HepG2 (cell line): ENCODE results near the gene TBXAS1. TPM values are rescaled to one million over a fixed set of nuclear protein-coding genes. Genes with fewer than 3 reads are reported as not detected.
A peak's percentile ranks its signal among the peaks of the same experiment; 100 is the strongest.

Experiments used
- ATAC-seq: fragments of 200-7000 bp; cut with Tn5 transposase; 3 replicates; pipeline ENCODE4 v1.9.1; 2020; ENCODE audit warnings: mild to moderate bottlenecking, moderate library complexity
- BruUV-seq: library from RNA; stranded (reverse); fragments of 400-500 nt; replicated peaks from 2 replicates; lab custom pipeline; 2021; lab: Mats Ljungman, UMichigan
- CTCF ChIA-PET: fragments of 300-600 bp; formaldehyde crosslinking; extraction: SDS; loops from one replicate; lab custom pipeline; 2021; ENCODE audit warnings: low total read pairs, inconsistent platforms, low intra/inter-chr PET ratio; lab: Yijun Ruan, JAX
- POLR2A ChIA-PET: fragments of 350-600 bp; sonication (Branson Sonifier 250); formaldehyde crosslinking; loops from one replicate; lab custom pipeline; 2020; ENCODE audit warnings: antibody characterized with exemption, inconsistent platforms; lab: Yijun Ruan, JAX
- DNase-seq: peaks from one replicate; pipeline ENCODE4 v3.0.0-alpha.2; 2015; ENCODE audit warnings: low spot score
- FAIRE-seq: peaks from 3 replicates; lab custom pipeline; 2011; peaks lifted over from hg19 to GRCh38; lab: Jason Lieb, UNC
- H2AFZ ChIP-seq: one replicate; pipeline ENCODE4 v1.6.1; 2011; ENCODE audit warnings: low read length, inconsistent platforms
- H3K27ac ChIP-seq: fragments of 300-600 bp; 3 replicates; pipeline ENCODE4 v1.8.0; 2011; ENCODE audit warnings: mixed run types, mild to moderate bottlenecking, mixed read lengths, low read length, inconsistent platforms; ENCODE audit not compliant: insufficient read depth; ENCODE audit errors: extremely low read length
- H3K27me3 ChIP-seq, 2 experiments: fragments of 200-600 bp in 1 of 2; 2 replicates in 1 of 2; 3 replicates in 1 of 2; pipeline versions ENCODE4 v1.6.0 to v1.8.0; 2011; ENCODE audit warnings: low read length in 2 of 2, mild to moderate bottlenecking in 2 of 2, moderate library complexity in 2 of 2, inconsistent platforms in 1 of 2; ENCODE audit not compliant: insufficient read depth in 2 of 2, control insufficient read depth in 1 of 2
- H3K36me3 ChIP-seq, 2 experiments: fragments of 200-600 bp in 1 of 2; replicated peaks in 1 of 2; 2 replicates in 1 of 2; 3 replicates in 1 of 2; pipeline versions ENCODE4 v1.5.1 to v1.8.0; 2011; ENCODE audit warnings: low read length in 2 of 2, inconsistent platforms in 1 of 2; ENCODE audit not compliant: insufficient read depth in 2 of 2, control insufficient read depth in 1 of 2
- H3K4me1 ChIP-seq: 2 replicates; pipeline ENCODE4 v1.5.1; 2012; ENCODE audit warnings: low read length, inconsistent platforms; ENCODE audit not compliant: insufficient read depth
- H3K4me2 ChIP-seq: 2 replicates; pipeline ENCODE4 v1.6.0; 2011; ENCODE audit warnings: low read depth, low read length, inconsistent platforms
- H3K4me3 ChIP-seq, 3 experiments: fragments of 200-600 bp in 1 of 3; sonication (generic), shearing (Covaris generic) in 1 of 3; replicated peaks in 1 of 3; 2 replicates each; pipeline ENCODE4 v1.5.1; 2011 to 2016; ENCODE audit warnings: low read length in 3 of 3, inconsistent platforms in 2 of 3, low read depth in 2 of 3, mild to moderate bottlenecking in 2 of 3, control low read depth in 1 of 3, mixed read lengths in 1 of 3; ENCODE audit not compliant: insufficient read depth in 1 of 3
- H3K79me2 ChIP-seq: one replicate; pipeline ENCODE4 v1.6.1; 2011; ENCODE audit warnings: low read length, inconsistent platforms; ENCODE audit not compliant: insufficient read depth
- H3K9ac ChIP-seq: 2 replicates; pipeline ENCODE4 v1.6.0; 2011; ENCODE audit warnings: mild to moderate bottlenecking, low read depth, low read length, inconsistent platforms; ENCODE audit not compliant: insufficient read depth
- H3K9me3 ChIP-seq: 2 replicates; pipeline ENCODE4 v1.5.1; 2012; ENCODE audit warnings: mild to moderate bottlenecking, low read length
- H4K20me1 ChIP-seq: 2 replicates; pipeline ENCODE4 v1.6.0; 2011; ENCODE audit warnings: inconsistent platforms, mild to moderate bottlenecking, low read length, moderate library complexity; ENCODE audit not compliant: insufficient read depth
- CREM ChIP-seq, 2 experiments: sonication (generic) in 1 of 2; formaldehyde crosslinking in 1 of 2; IDR thresholded peaks; 2 replicates each; pipeline versions ENCODE4 v1.4.0 to v1.6.1; 2016 to 2020; ENCODE audit warnings: antibody characterized with exemption in 1 of 2, mild to moderate bottlenecking in 1 of 2, missing genetic modification reagents in 1 of 2
- HOXA9 ChIP-seq: sonication (generic); formaldehyde crosslinking; IDR thresholded peaks from 2 replicates; pipeline ENCODE4 v1.8.1; 2022; ENCODE audit warnings: missing genetic modification reagents, mild to moderate bottlenecking, moderate library complexity, borderline replicate concordance
- MAFK ChIP-seq, 2 experiments: IDR thresholded peaks in 1 of 2; conservative IDR thresholded peaks in 1 of 2; 2 replicates each; pipeline ENCODE4 v1.6.1; 2011; ENCODE audit warnings: improper control_type of control experiment in 2 of 2, low read length in 2 of 2
- PAWR ChIP-seq: sonication (generic); formaldehyde crosslinking; IDR thresholded peaks from 2 replicates; pipeline ENCODE4 v1.4.0; 2020; ENCODE audit warnings: missing genetic modification reagents, mild to moderate bottlenecking, borderline replicate concordance
- RAD51 ChIP-seq: fragments of 450-650 bp; IDR thresholded peaks from 2 replicates; pipeline ENCODE4 v1.6.1; 2016; ENCODE audit warnings: borderline replicate concordance
- SUZ12 ChIP-seq: fragments of 150-350 bp; IDR thresholded peaks from 2 replicates; pipeline ENCODE4 v1.6.1; 2014; ENCODE audit warnings: low read depth, low read length
- ZNF224 ChIP-seq: sonication (generic); formaldehyde crosslinking; IDR thresholded peaks from 2 replicates; pipeline ENCODE4 v1.5.0; 2020; ENCODE audit warnings: mild to moderate bottlenecking, missing genetic modification reagents
- ZNF256 ChIP-seq: sonication (generic); formaldehyde crosslinking; conservative IDR thresholded peaks from 2 replicates; pipeline ENCODE4 v1.4.0; 2020; ENCODE audit warnings: missing genetic modification reagents
- ZNF335 ChIP-seq: sonication (generic); formaldehyde crosslinking; IDR thresholded peaks from 2 replicates; pipeline ENCODE4 v1.4.0; 2020; ENCODE audit warnings: missing genetic modification reagents
- WGBS: methylation state at CpG from one replicate; pipeline ENCODE4 v1.1.6; 2017; ENCODE audit warnings: low lambda C conversion rate; 5-methylcytosine and 5-hydroxymethylcytosine counted together
- in situ Hi-C: cut with HindIII; loops from 2 replicates; pipeline ENCODE4 v1.10.0; 2017; ENCODE audit warnings: low pct_unique_long_range_greater_than_20kb; ENCODE audit not compliant: extremely low pct_ligation_motif_present
- intact Hi-C: fragments of 100-400 bp; cut with micrococcal nuclease; formaldehyde crosslinking; loops from one replicate; pipeline ENCODE4 v1.10.0; 2022; ENCODE audit not compliant: unreplicated experiment
- polyA plus RNA-seq, 8 experiments: library from polyadenylated mRNA; depleted of rRNA in 3 of 8; stranded (reverse) in 7 of 8; unstranded in 1 of 8; fragments of >200 nt; fragmentation: Illumina TruSeq in 4 of 8; extraction: Trizol in 4 of 8; gene quantifications; 2 replicates each; pipeline versions ENCODE4 v1.2.1 to v1.2.3, GENCODE V29; 2011 to 2016; ENCODE audit warnings: low read depth in 4 of 8, missing spikeins in 1 of 8, mixed read lengths in 1 of 8; ENCODE audit not compliant: insufficient read depth in 1 of 8
- total RNA-seq, 5 experiments: library from RNA; depleted of rRNA; stranded (reverse); fragments of >200 nt; fragmentation: Illumina TruSeq; extraction: Trizol; gene quantifications; 2 replicates each; pipeline ENCODE4 v1.2.3, GENCODE V29; 2016; ENCODE audit warnings: low read depth in 1 of 5
- TF ChIP-seq, protein P1 (sequence below): sonication (generic); formaldehyde crosslinking; IDR thresholded peaks from 2 replicates; pipeline ENCODE4 v1.8.0; 2022; ENCODE audit warnings: low read depth, missing genetic modification reagents

The TBXAS1 gene
- total and polyA plus RNA-seq, 2 of the 13 experiments (the other 11 are each of a cell fraction or from before 2014, with no cell fraction given): 4.0 to 4.9 TPM

GRCh38 chr7:139838276-139838675, 9.2 kb downstream of the TBXAS1 start:
- H3K9ac ChIP-seq: no peak overlapping the region
- no peak overlapping the region for H3K4me3 ChIP-seq
- 93% methylated on average over 1 of the region's 1 CpG for WGBS
- H3K4me2 ChIP-seq: no peak overlapping the region
- no peak overlapping the region for H3K27ac ChIP-seq
- in situ Hi-C loops: no loop called here
- intact Hi-C loops: no loop called here
- no TSS peak for BruUV-seq
- no peaks in the 10 kb centered on the region for H4K20me1 ChIP-seq
- ATAC-seq (no peak), FAIRE-seq (no peak), DNase-seq (no peak)
- H3K4me1 ChIP-seq: peaks cover 5% of the 10 kb centered on the region; the same call in 1 of the 2 replicates
- H2AFZ ChIP-seq: no peak overlapping the region
- H3K9me3 ChIP-seq: no peaks in the 10 kb centered on the region
- H3K36me3 ChIP-seq: no peaks in the 10 kb centered on the region
- no peaks in the 10 kb centered on the region for H3K79me2 ChIP-seq
- CTCF ChIA-PET: no interaction called here
- TF ChIP-seq CREM (IDR thresholded peaks at IDR 0.05): no peak
- TF ChIP-seq CREM (CRISPR knock-in tag; IDR thresholded peaks at IDR 0.05): no peak
- TF ChIP-seq MAFK (conservative IDR thresholded peaks at IDR 0.05 in 1 of 2, IDR thresholded peaks at IDR 0.05 in 1 of 2; ENCODE audit: low read length in 2 of 2): peak; percentile 16 to 52; a peak in 2 of 4 replicates
- H3K27me3 ChIP-seq: no peaks in the 10 kb centered on the region
- POLR2A ChIA-PET: no interaction called here

DNA sequence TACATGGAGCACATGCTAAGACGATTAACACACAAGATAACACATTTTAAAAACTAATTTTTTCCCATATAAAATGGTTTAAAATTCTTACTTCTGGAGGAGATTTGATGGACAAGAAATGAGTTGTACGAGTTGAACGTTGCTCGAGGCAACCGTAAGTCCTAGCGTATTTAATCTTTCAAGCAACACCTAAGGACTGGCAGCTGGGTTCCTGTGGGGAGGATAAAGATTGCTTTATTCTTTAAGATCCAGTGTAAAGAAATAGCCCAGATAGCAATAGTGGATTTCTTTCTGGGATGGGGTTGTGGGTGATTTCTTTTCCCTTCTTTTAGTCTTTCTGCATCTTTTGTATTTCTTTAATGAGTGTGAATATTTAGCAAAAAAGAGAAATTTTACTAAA, 9.8 kb downstream of the TBXAS1 start:
- Histone ChIP-seq H3K4me3 (no peak overlapping the region), H3K9ac (no peak overlapping the region), H3K4me2 (no peak overlapping the region), H3K27me3 (no peaks in the 10 kb centered on the region), H4K20me1 (no peaks in the 10 kb centered on the region), H2AFZ (no peak overlapping the region), H3K79me2 (no peaks in the 10 kb centered on the region), H3K4me1 (peaks cover 5% of the 10 kb centered on the region; the same call in 1 of the 2 replicates), H3K9me3 (no peaks in the 10 kb centered on the region), H3K27ac (no peak overlapping the region), H3K36me3 (no peaks in the 10 kb centered on the region)
- WGBS: 43% methylated on average over 6 of the region's 6 CpGs
- ATAC-seq: no peak
- no peak for DNase-seq
- in situ Hi-C loops: no loop called here
- FAIRE-seq: no peak
- BruUV-seq: no TSS peak
- ChIA-PET CTCF (no interaction called here), POLR2A (no interaction called here)
- intact Hi-C loops: no loop called here
- TF ChIP-seq ZNF335 (no peak), ZNF256 (CRISPR knock-in tag) (no peak), SUZ12 (no peak), ZNF224 (CRISPR knock-in tag) (no peak), PAWR (CRISPR knock-in tag) (no peak), RAD51 (no peak), HOXA9 (CRISPR knock-in tag) (no peak)
- TF ChIP-seq, protein P1, sequence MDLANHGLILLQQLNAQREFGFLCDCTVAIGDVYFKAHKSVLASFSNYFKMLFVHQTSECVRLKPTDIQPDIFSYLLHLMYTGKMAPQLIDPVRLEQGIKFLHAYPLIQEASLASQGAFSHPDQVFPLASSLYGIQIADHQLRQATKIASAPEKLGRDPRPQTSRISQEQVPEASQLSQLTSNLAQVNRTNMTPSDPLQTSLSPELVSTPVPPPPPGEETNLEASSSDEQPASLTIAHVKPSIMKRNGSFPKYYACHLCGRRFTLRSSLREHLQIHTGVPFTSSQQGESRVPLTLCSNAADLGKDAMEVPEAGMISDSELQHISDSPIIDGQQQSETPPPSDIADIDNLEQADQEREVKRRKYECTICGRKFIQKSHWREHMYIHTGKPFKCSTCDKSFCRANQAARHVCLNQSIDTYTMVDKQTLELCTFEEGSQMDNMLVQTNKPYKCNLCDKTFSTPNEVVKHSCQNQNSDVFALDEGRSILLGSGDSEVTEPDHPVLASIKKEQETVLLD (CRISPR knock-in tag): no peak
